ENCODE results near the gene SLC13A2.

Gene SLC13A2

DNA sequence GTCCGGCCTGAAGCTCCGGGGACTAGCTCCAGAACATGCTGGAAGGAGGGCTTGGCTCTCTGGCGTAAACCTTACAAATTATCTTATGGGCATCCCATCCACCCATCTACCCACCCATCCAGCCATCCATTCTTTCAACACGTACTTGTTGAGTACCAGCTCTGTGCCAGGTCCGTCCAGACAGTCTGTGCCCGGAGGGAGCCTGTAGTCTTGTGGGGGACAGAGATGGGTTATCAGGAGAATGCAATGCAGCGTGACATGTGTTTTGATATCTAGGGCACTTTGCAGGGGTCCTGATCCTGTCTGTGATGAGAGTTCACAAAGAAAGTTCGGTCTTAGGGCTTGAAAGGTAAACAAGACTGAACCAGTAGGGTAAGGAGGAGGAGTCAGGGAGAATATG lies 4.1 kb upstream of the SLC13A2 start:
- DNase-seq, result no peak
- in situ Hi-C loops (cut with MboI; ENCODE audit: low pct_unique_long_range_greater_than_20kb, low sequenced_read_pairs), result no loop called here

DNA sequence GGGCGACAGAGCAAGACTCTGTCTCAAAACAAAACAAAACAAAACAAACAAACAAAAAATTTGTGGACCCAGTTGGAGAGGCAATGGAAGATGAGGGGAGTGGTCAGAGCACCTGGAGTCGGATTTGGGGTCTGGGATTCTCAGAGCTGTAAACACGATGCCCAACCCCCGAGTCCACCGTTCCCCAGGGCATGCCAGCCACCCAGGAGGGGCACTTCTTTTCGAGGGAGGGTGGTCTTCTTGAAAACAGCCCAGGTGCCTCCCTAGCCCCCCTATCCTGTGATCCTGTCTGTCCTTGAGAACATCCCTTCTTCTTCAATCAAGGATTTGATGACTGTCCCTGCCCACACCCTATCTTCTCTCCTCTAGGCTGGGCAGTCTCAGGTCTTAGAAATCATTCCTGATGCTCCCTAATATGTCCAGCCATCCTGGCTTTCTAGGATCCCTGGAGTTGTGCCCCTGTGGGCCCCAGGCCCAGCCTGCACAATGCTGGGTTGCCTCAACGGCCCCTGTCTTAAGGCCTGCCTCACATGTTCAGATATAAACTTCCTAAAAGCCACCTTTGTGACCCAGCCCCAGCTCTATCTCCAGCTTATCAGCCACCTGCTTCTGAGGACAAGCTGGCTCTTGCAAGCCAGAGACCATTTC lies 3.1 kb upstream of the SLC13A2 start:
- in situ Hi-C loops (cut with MboI; ENCODE audit: low pct_unique_long_range_greater_than_20kb, low sequenced_read_pairs), result no loop called here
- no peak for DNase-seq

DNA sequence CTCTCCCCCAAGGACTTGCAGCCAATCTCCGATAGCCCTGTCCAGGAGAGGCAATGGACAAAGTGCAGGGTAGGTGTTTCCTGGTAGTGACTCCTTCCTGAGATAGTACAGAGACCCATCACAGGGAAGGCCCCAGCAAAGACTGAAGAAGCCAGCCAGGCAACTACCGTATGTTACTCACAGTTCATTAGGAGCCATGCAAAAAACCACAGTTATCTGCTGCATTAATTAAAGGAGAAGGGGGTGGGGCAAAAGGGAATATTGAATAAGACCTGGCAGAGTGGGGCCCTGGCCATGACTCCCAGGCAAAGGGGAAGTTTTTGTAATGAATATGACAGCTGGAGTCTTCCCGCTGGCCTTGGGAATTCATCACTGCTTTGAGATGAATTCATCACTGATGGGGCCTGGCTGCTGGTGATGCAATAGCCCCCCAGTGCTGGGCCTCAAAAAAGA lies 2.5 kb upstream of the SLC13A2 start:
- in situ Hi-C loops (cut with MboI; ENCODE audit: low pct_unique_long_range_greater_than_20kb, low sequenced_read_pairs), result no loop called here
- DNase-seq, result no peak

DNA sequence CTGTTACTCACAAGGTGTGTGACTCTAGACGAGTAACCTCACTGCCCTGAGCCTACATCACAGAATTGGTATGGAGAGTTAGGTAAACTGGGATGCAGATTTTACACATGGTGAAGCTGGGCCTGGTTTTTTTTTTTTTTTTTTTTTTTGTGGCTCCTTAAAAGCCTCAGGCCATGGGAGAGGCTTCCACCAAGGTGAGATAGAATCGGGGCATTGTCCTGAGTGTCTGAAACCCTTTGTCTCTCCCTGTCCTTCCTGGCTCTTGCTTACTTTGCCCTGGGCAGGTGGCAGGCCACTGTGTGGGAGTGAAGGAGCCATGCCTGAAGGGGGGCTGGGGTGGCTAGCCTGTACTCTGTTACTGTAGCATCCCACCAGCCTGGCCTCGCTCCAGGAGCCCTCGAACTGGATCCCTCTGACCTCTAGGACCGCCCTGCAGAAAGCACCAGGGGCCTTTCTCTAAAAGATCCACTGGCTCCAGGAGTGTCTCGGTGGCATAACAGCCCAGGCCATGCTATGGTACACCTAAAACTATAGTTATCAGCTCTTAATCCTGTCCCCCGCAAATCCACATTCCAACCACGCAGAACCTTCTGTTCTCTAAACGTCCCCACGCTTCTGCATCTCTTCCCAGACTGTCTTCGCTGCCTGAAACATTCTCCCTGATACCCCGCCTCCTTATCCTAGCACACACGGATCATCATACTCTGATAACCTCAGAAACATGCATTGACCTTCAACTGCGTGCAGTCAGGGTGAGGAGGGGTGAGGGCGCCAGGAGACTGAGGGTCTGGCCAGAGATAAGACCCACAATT lies 1.7 kb upstream of the SLC13A2 start:
- no peak for DNase-seq
- in situ Hi-C loops (cut with MboI; ENCODE audit: low pct_unique_long_range_greater_than_20kb, low sequenced_read_pairs), result no loop called here

DNA sequence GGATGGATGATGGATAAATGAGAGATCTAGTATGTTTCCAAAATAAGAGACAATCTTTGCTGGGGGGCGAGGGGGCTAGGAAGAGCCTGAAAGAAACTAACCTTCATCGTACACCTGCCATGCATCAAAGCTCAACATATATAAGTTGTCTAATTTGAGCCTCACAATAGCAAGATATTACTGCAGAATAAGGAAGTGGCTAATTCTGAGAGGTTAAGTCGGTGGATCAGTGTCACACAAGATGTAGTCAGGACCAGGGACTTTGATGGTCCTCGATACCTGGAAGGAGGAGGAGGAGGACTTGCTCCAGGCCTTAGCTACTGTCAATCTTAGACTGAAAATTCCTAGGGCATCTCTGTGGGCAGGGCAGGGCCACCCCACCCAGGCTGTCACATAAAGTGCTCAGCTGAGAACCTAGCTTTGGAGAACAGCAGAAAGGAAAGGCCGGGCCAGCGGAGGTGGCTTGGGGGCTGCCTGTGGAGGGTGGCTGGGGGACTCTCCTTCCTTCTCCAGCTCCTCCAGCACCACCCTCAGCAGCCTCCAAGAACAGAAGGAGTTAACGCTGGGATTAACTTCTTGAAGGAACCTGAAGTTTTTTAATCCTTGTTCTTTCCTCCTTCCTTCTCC lies 460 bp upstream of the SLC13A2 start:
- in situ Hi-C loops (cut with MboI; ENCODE audit: low pct_unique_long_range_greater_than_20kb, low sequenced_read_pairs), result no loop called here
- DNase-seq, result no peak

DNA sequence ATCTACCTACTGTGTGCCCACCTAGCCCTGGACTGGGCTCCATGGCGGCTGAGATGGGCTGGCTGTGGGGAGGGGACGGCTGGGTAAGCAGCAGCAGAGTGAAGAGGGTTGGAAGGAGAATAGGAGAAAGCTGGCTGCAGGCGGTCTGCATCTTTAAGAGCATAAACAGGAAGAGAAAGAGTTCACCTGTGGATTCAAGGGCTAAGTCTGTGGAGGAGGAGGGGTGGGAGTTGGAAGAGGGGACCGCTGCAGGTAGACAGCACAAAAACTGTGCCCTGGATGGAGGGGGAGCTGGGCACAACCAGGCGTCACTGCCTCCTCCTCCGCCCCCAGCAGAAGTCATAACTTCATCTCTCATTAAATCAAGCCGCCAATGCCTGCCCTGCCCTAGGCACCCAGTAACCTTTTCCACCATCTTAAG lies 677 bp downstream of the SLC13A2 start:
- no peak for DNase-seq
- in situ Hi-C loops (cut with MboI; ENCODE audit: low pct_unique_long_range_greater_than_20kb, low sequenced_read_pairs), result no loop called here

DNA sequence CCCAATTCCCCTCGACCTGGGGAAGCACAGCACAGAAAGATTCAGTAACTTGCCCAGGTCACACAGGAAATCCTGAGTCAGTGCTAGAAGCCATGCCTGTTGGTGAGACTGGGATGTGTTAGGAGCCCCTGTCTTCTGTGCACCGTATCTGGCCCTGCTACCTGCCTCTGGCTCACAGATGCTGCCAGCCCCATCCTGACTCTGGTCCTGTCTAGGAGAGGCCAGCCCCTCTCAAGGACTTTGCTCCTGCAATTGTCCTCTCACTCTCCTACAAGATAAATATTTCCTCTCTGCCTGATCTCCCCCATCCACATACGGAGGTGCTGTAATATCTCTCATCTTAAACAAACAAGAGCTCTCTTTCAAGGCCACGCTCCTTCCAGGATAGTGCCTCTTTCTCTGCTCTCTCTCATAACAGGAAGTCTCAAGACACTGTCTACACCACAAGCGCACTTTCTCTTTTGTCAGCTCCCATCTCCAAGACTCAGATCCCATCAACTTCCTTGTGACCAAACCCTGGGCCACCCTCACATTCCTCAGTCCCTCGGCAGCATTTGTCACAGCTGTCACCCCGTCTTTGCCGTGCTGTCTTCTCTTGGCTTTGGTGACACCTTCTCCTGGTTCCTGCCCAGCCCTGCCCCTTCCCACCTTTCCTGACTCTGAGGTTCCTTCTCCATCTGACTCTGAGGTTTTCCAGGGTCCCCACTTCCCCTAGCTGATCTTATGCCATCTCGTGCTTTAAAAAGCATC lies 1.9 kb downstream of the SLC13A2 start:
- in situ Hi-C loops (cut with MboI; ENCODE audit: low pct_unique_long_range_greater_than_20kb, low sequenced_read_pairs), result no loop called here
- peak; percentile 32 for DNase-seq

DNA sequence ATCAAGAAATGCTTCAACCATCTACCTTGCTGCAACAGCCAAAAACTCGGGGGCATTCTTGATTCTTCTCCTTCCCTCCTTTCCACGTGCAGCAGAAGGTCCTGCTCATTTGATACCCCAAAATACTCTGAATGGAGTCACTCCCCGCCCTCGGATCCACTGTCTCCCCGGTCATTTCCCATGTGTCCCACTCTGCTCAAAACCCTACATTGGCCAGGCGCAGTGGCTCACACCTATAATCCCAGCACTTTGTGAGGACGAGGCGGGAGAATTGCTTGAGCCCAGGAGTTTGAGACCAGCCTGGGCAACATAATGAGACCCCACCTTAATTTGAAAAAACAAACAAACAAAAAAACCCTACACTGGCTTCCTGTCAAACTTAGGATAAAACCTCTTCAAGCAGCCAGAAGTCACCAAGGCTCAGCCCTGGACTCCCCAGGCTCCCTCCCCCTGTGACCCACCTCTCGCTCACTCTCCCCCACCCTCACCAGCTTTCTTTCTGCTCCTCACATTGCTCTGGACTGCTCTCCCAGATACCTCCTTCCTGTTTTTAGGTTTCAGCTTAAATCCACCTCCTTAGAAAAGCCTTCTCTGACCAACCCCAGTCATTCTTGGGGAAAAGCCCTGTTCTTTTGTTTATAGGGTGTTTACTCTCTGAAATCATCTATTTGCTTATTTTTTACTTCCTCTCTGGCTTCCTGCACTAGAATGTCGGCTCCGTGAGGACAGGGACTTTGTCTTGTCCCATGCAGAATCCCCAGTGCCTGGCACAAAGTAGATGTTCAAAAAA lies 2.8 kb downstream of the SLC13A2 start:
- in situ Hi-C loops (cut with MboI; ENCODE audit: low pct_unique_long_range_greater_than_20kb, low sequenced_read_pairs), result no loop called here
- no peak for DNase-seq

DNA sequence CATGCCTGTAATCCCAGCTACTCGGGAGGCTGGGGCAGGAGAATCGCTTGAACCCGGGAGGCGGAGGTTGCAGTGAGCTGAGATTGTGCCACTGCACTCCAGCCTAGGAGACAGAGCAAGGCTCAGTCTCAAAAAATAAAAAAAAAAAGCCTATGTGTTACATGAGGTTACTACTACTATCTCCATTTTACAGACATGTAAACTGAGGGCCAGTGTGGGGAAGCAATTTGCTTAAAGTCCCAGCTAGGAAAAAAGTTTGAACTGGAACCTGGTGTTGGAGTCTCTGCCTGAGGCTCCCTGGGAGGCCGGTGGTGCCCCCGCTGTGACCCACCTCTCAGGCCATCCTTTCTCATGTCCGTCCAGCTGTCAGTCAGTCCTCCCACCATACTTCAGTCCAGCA lies 4.5 kb downstream of the SLC13A2 start:
- DNase-seq, result no peak
- in situ Hi-C loops (cut with MboI; ENCODE audit: low pct_unique_long_range_greater_than_20kb, low sequenced_read_pairs), result no loop called here

DNA sequence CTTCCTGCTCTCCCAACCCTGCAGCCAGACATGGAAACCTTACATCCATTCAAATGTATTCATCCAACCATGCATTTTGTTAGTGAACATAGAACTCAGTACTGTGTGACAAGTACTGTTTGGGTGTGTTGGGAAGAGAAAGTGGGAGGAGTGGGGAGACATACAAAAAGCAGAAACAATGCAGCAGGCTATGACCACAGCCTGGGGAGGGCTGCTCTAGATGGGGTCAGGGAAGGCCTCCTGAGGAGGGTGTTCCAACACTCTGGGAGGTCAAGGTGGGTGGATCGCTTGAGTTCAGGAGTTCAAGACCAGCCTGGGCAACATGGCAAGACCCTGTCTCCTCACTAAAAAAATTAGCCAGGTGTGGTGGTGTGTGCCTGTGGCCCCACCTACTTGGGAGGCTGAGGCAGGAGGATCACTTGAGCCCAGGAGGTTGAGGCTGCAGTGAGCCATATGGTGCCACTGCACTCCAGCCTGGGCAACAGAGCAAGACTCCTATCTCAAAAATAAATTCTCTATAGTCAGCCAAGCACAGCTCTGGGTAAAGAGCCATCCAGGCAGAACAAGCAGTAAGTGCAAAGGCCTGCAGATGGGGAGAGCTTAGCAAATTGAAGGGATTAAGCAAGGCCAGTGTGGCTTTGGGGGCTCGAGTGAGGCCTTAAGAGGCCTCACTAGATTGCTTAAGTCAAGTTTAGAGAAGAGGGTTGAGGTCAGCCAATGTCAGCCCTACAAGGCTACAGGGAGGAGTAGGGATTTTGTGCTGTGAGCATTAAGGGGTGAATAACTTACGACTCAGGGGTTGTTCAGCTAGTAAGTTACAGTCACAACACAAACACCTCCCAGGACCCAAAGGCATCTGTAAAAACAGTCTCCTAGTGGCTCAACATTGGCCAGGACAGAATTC lies 5.5 kb downstream of the SLC13A2 start:
- no peak for DNase-seq
- in situ Hi-C loops (cut with MboI; ENCODE audit: low pct_unique_long_range_greater_than_20kb, low sequenced_read_pairs), result no loop called here

DNA sequence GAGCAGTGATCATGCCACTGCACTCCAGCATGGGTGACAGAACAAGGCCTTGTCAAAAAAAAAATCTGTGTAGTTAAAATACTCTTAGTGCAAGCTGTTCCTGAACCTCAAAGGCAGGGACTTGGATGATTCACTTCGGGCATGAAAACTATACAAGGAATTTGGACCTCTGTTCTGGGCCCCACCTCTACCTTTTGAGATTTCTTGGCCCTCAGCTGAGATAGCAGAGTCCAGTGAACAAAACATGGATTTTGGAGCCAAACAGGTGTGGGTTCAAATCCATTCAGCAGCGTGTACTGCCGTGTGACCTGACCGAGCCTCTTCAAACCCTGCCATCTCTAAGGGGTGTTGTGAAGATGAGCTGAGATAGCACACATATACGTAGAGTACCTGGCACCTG lies 6.8 kb downstream of the SLC13A2 start:
- in situ Hi-C loops (cut with MboI; ENCODE audit: low pct_unique_long_range_greater_than_20kb, low sequenced_read_pairs), result no loop called here
- DNase-seq, result no peak

DNA sequence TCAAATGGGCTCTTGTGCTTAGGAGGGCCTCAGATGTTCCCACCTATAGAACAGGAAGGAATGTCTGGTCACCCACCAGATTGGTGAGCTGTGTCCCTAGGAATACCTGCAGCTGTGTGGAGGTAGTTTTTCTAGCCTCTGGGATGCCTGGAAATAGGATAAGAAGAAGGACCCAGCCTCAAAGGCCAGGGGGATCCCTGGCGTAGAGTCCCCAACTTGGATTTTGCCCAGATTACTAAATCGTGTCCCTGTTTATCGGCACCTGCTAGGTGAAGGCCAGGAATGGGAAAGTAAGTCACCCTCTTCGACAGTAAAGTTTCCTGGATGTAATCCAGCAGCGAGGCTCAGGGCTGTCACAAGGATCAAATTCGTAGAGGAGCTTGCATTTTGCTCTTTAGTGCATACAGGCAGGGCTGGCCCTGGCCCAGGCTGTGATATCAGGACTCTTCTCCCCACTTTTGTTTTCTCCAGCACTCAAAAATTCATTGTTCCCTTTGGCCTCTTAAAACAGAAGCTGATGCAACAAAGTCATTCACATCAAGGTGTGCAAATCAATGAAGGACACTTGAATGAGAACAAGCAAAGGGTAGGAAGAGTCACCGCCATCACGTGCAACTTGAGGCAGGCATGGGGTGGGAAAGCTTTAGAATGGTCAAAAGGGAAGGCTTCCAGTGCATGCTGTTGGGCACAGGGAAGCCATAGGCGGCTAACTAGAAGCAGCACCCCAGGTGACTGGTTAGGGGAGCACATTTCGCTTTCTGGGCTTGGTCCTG lies 7.5 kb downstream of the SLC13A2 start:
- no peak for DNase-seq
- in situ Hi-C loops (cut with MboI; ENCODE audit: low pct_unique_long_range_greater_than_20kb, low sequenced_read_pairs), result no loop called here

DNA sequence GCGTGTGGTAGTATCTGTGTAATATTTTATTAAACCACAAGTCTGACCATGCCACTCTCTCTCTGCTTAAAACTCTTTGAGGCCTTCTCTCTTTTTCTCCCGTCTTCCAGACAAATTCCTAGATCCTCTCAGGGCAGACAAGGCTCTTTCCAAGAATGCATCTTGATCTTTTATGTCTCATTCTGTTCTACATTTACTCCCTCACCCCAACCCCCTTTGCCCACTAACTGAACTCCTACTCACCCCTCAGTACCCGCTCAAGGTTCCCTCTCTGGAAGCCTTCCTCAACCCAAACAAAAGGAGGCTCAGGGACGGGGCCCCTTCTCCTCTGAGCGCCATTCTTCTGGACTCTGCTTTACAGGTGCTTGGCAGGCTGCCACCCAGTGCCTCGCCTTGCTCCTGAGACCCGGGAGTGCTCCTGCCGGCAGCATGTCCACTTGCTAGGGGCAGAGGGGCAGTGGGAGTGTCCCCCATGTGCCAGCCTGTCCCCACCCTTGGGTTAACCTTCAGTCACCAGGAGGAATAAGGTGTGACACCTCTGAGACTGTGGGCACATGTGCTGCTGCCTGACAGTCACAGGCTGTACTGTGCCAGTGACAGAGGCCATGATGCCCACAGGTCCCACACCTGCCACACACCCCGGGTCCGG lies 9.2 kb downstream of the SLC13A2 start:
- DNase-seq, result no peak
- in situ Hi-C loops (cut with MboI; ENCODE audit: low pct_unique_long_range_greater_than_20kb, low sequenced_read_pairs), result no loop called here

DNA sequence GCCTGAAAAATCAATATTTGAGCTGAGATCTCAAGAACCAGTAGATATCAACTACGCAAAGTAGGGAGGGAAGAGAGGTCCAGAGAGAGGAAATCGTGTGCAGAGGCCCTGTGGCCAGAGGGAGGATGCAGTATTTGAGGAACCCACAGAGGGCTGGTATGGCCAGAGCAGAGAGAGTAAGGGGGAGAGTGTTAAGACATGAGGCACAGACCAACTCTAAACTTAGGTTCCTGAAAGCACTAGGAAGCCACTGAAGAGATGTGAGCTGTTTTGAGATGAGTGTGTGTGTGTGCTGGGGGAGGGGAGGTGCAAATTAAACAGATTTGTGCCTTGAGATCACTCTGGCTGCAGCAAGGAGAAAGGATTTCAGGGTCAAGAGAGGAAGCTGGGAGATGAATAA lies 10.9 kb downstream of the SLC13A2 start:
- in situ Hi-C loops (cut with MboI; ENCODE audit: low pct_unique_long_range_greater_than_20kb, low sequenced_read_pairs), result no loop called here
- peak; percentile 39 for DNase-seq

DNA sequence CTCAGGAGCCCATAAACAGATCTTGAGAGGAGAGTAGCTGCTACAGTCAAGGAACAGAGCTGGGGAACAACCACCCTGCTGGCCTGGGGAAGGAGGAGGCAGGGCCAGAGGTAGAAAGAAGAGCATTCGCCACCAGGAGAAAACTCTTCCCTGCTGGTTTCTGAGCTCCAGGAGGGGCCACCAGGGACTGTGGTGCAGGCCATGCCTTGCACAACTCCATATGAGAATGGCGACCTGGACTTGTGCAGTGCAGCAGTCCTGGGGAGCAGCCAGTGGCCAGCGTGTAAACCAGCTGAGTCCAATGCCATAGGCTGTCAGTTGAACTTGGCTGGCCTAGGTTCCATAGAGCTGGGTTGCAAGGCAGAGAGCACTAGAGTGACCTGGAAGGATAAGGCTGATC lies 11.6 kb downstream of the SLC13A2 start:
- in situ Hi-C loops (cut with MboI; ENCODE audit: low pct_unique_long_range_greater_than_20kb, low sequenced_read_pairs), result no loop called here
- no peak for DNase-seq

DNA sequence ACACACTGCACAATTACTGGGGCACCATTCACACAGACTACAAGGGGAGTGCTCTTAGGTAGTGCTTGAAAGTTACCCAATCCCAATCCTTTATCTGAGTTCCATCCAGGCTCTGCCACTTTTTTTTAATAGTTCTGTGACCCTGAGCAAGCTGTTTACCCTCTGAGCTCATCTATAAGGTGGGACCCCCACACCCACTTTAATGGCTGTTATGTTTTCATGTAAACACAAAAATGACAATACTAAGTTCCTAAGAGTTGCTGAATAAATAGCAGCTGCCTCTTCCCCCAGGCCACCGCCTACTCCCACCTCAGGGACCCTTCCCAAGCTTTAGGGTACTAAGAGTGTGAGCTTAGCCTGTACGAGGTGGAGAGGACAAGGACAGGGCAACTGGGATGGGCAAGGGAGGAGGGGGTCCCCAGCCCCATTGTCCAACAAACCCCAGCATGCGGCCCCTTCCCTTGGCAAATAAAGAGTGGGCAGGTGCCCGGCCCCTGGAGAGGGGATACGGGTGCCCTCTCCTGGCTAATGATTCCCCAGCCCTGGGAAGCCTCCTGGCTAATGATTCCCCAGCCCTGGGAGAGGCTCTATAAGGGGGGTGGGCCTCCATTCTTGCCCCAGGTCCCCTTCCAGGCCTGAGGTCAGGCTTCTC lies 14.6 kb downstream of the SLC13A2 start:
- no peak for DNase-seq
- in situ Hi-C loops (cut with MboI; ENCODE audit: low pct_unique_long_range_greater_than_20kb, low sequenced_read_pairs), result no loop called here

All from KBM-7 (cell line).